Activated CD4-positive, alpha-beta T cell treated with anti-CD3 and anti-CD28 coated beads, Interleukin-2, amount 50 U/mL, for 24 hours (primary cell): ENCODE data around the gene NPW.
A peak's percentile ranks its signal among the peaks of the same experiment; 100 is the strongest.

ENCODE experiments used
- DNase-seq, 2 donors: peaks; one replicate each; pipeline ENCODE4 v3.0.0-alpha.2; 2020; ENCODE audit warnings: low read depth in 1 of 2, low spot score in 1 of 2

NPW gene

DNA sequence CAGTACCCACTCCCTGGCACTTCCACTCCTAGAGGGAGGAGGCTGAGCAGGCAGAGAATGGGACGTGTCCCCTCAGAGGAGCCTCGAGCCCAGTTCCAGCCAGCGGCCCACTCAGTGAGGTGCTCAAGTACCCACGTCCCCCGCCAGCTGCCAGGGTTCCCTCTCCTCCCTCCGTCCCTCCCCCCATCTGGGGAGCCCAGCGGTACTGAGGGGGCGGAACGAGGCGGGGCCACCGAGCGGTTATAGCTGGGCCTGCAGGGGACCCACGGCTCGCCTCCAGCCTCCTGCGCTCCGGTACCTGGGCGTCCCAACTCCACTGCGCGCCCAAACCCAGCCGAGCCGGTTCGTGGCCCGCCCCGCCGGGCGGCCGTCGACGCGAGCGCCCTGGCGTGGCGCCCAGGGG lies at the start of gene NPW:
Gene NPW (plus strand): TSS at position 268 of the 403 bp plus-strand sequence.
- DNase-seq: no peak

DNA sequence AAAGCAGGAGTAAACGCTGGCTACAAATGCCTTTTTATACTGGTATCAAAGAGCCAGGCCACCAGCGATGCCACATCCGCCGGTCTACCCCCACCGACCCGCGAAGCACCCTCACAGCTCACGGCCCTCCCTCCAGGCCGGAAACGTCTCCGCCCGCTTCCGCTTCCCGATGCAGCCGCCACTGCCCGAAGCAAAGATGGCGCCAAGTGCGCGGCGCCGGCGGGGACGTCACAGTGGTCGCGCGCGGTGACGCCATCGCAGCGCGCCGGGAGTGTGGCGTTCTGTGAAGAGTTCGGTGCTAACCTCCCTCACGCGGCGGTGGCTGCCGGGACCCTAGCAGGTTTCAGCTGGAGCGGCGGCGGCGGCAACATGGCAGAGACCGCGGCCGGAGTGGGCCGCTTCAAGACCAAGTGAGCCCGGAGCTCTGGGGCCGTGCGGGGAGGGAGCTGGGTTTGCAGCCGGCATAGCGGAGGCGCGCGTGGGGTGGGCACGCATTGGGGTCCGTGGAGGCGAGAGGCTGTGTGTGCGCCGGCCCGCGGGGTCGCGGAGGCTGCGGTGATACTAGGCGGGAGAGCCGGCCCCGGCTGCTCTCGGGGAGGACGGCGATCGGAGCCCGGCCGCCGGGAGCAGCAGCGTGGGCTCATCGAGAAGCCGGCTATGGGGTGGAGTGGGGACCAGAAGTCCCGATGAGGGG lies 47.6 kb upstream of the NPW start, which contains the start of gene TBL3:
Gene TBL3 (plus strand): TSS at position 258 of the 694 bp plus-strand sequence. CDS start 112 bp downstream, at position 370.
- peak; percentile 93 to 96 for DNase-seq

- DNase-seq: no peak
Observed at GRCh38 chr16:1972490-1972877, 47.1 kb upstream of the NPW start.

GRCh38 chr16:1973461-1974156 lies 46.0 kb upstream of the NPW start:
- DNase-seq: no peak

DNA sequence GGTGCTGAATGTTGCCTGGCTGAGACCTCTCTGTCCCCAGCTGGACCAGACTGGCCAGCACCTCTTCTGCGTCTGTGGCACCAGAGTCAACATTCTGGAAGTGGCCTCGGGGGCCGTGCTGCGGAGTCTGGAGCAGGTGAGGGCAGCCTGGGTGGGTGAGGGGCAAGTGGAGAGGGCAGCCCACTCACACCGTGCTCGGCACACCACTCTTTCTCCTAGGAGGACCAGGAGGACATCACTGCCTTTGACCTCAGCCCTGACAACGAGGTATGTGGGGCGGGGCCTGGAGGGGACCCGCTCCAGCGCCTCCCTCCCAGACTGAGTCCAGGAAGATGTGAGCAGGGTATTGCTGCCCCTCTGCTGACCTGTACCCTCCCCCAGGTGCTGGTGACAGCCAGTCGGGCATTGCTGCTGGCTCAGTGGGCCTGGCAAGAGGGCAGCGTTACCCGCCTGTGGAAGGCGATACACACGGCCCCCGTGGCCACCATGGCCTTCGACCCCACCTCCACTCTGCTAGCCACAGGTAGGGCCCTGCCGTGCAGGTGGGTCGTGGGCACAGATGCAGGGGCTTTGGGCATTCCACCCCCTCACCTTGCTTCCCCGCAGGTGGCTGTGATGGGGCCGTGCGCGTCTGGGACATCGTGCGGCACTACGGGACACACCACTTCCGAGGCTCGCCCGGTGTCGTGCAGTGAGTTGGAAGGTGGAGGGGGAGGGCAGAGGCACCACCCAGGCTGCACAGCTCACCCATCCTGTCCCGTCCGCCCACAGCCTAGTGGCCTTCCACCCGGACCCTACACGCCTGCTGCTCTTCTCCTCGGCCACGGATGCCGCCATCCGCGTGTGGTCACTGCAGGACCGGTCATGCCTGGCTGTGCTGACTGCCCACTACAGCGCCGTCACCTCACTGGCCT lies 45.2 kb upstream of the NPW start:
- DNase-seq: no peak

DNA sequence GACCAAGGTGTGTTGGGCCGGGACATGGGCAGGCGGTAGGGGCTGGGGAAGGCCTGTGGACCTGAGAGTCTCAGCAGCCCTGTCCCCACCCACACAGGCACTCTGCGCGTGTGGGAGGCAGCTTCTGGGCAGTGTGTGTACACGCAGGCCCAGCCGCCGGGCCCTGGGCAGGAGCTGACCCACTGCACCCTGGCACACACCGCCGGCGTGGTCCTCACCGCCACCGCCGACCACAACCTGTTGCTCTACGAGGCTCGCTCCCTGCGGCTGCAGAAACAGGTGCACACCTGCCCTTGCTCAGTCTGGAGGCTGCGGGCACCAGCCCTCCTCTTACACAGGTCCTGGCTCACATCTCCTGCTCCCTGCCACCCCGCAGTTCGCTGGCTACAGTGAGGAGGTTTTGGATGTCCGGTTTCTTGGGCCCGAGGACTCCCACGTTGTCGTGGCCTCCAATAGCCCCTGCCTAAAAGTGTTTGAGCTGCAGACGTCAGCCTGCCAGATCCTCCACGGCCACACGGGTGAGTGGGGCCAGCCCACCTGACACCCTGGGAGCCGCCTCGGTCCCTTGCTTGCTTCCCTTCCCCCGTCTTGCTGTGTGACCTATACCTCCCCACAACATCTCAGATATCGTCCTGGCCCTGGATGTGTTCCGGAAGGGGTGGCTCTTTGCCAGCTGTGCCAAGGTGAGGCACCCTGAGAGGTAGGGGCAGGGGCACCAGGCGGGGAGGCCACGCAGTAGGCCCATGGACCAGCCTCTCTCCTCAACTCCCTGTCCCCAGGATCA lies 44.0 kb upstream of the NPW start:
- DNase-seq: no peak

DNA sequence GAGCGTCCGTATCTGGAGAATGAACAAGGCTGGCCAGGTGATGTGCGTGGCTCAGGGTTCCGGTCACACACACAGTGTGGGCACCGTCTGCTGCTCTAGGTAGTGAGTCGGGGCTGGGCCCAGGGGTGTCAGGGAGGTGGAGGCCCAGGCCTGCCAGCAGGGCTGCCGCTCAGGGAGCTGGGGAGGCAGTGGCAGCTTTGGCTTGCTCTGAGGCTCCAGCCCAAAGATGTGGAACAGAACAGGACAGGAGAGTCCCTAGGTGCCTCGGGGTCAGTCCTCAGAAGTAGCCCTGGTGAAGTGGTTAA lies 43.4 kb upstream of the NPW start:
- DNase-seq: no peak

DNA sequence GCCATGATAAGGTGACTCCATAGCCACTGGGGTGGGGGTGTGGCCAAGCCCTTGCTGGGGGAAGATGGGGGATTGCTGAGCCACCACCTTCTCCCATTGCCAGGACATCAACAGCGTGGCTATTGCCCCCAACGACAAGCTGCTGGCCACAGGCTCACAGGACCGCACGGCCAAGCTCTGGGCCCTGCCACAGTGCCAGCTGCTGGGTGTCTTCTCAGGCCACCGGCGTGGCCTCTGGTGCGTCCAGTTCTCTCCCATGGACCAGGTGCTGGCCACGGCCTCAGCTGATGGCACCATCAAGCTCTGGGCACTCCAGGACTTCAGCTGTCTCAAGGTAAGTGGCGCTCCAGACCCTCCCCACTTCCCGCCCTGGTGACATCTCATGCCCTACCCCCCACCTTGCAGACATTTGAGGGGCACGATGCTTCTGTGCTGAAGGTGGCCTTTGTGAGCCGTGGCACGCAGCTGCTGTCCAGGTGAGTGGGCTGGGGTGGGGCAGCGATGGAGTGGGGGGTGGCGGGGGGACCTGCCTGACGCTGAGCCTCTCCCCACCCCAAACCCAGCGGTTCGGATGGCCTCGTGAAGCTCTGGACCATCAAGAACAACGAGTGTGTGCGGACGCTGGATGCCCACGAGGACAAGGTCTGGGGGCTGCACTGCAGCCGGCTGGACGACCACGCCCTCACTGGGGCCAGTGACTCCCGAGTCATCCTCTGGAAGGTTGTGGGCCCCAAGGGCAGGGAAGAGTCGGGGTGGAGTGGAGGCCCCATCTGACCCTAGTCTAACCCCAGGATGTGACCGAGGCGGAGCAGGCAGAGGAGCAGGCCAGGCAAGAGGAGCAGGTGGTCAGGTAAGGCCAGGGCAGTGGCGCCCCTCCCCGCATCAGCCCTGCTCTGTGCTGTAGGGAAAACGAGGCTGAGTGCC lies 42.4 kb upstream of the NPW start:
- DNase-seq: no peak

DNA sequence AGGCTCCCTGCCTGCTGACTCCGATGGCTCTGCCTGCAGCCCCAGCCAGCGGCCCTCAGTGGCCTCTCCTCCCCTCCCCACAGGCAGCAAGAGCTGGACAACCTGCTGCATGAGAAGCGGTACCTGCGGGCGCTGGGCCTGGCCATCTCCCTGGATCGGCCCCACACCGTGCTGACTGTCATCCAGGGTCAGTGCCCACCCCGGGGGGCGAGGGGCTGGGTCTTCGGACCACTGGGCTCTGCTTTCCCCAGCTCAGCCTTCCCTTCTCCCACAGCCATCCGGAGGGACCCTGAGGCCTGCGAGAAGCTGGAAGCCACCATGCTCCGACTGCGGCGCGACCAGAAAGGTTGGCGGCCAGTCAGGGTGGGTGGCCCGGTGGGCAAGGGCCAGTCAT lies 41.7 kb upstream of the NPW start:
- DNase-seq: no peak

DNA sequence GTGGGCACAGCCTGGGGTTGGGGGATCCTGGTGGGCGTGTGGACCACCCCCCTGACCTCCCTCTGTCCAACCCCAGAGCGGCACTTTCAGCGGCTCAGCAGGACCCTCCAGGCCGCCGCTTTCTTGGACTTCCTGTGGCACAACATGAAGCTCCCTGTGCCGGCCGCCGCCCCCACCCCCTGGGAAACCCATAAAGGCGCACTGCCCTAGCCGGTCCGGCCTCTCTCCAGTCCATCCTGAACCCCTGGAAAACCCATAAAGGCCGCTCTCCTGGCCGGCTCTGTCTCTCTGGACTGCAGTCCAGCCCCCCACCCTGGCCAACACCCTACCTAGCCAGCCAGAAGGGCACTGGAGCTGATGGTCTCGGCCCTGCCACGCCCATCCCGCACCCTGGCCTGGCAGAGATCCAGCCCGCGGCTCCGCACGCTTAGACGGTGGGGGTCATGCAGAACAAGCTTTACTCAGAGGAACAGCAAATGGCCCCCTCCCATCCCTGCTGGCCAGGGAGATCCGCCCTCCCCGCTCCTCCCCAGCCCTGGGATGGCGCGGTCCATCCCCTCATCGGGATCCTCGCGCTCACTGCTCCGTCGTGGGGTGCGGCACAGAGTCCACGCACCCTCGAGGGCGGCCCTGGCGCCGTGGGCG lies 41.0 kb upstream of the NPW start:
- DNase-seq: no peak

DNA sequence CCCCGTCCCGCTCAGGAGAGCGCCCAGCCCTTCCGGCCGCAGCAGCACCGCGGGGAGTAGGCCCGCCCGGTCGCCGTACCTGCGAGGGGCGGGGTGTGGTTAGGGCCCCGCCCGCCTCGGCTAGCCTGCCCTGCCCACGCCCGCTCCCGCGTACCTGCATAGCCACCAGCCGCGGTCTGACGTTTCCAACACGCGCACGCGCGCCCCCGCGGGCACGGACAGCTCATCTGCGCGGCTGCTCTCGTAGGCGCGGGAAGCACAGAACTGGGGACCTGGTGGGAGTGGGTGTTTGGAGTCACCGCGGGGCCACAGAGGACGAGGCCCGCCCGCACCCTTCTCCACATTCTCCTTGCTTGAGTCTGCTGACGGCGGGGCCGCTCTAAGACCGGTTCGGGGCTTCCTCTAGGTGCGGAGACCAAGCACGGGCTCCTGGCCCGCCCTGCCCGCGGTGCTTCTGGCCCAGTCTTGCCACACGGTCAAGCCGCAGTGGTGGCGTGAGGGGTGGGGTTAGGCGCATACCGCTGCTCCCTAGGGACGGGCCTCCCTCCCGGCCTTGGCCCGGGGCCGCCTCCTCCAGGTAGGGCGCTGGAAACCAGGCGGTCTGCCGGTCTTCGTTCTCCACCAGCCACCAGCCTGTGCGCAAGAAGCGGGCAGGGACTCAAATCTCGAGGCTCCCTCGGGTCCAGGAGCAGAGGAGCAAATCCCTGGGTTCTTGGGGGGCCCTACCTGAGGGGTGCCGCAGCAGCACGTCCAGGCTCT lies 40.1 kb upstream of the NPW start:
- DNase-seq: no peak

DNA sequence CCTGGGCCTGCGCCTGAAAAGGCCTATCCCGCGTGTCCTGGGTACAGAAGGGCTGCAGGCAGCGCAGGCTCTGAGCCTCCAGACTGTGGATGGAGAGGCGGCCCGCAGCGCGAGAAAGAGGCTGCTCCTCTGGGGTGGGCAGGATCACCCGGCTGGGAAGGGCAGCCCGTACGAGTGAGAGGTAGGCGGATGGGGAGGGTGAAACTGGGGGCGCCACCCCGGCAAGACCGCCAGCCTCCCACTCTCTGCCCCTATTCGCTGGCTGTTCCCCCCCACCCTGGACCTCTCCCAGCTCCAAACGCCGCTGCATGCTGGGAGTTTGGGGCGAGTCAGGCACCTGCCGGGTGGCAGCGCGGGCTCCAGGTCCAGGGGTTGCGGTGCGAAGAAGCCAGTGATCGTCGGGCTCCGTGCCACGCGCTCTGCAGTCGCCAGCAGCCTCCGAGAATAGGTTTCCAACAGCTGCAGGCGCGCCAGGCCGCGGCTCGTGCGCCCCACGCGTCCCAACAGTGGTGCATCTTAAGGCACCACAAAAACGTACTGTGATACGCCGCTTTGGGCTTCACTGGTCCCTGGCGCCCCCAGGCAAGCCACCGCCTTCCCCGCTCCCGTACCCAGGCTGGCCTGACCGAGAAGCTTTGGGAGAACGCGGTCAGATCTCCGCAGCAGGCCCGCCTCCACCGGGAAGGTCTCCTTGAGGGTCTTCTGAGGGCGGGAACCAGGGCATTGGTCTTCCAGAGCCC lies 39.4 kb upstream of the NPW start:
- no peak for DNase-seq

DNA sequence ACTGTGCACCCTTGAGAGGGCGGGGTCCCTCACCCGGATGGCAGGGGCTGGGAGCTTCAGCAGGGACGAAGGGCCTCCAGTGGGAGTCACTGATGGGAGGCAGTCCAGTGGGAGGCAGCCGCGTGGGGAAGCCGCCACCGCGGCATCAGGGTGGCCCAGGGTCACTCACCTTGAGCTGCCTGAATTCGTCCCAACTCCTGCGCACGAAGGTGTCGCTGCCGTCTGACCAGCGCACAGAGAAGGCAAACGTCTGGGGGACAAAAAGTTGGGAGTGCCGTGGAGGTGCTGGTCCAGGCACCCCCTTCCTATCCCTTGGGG lies 38.9 kb upstream of the NPW start:
- DNase-seq: no peak

- no peak for DNase-seq
Observed at GRCh38 chr16:1981398-1981836, 38.2 kb upstream of the NPW start, which contains the start of gene NOXO1. Gene NOXO1, minus strand, starts transcription at chr16:1981469. Its CDS starts 290 bp downstream, at chr16:1981179.

DNA sequence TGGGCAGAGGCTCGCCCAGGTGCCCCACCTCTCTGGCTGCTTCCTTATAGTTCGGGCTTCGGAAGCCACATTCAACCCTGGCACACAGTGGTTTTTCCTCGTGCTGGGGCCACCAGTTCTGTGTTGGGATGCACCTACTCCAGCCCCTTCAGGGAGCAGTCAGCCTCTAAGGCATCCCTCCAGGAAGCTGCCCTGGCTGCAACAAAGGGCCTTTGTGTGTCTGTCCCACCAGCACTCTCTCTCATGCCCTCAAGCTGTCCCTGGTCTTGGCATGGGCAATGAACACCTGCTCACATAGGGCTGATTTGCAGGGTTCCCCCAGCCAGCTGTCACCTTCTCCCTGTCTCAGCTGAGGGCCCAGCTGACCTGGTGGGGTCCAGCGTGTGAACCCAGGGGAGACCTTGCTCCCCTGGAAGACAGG lies 37.6 kb upstream of the NPW start:
- no peak for DNase-seq

DNA sequence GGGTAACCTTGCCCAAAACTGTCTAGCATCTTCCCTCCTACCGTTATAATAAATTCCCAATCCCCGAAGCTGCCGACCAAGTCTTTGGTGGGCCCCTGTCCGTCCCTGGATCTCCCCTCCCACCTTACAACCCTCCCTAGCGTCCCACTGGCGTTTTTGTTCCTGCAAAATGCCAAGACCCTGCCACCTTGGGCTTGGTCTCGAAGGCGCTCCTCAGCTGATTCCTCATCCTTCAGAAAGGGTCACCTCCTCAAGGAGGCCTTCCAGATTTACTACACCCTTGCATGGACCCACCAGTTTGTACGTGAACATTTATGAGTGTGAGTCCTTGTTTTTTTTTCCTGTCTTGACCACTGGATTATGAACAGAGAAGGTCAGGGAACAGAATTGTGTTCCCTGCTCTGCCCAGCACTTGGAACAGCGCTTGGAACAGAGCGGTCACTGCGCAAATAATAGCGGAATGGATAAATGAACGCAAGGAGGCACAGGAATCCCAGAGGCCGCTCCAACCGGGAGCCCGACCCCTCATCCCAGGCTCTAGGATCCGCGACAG lies 36.5 kb upstream of the NPW start:
- no peak for DNase-seq

- DNase-seq: no peak
Observed at GRCh38 chr16:1983544-1984346, 35.8 kb upstream of the NPW start, which contains the start of gene GFER. Gene GFER, plus strand, starts transcription at chr16:1984193. Its CDS starts 26 bp downstream, at chr16:1984219.
